RWPE2 (cell line): ENCODE data around the gene OVCA2.

ENCODE experiments used
- ATAC-seq: fragments of 200-7000 bp; cut with Tn5 transposase; 3 replicates; pipeline ENCODE4 v1.9.1; 2021; ENCODE audit warnings: low read depth
- DNase-seq: peaks from one replicate; pipeline ENCODE4 v3.0.0-alpha.2; 2020; ENCODE audit warnings: low spot score
- H3K27ac ChIP-seq: fragments of 450-650 bp; 2 replicates; pipeline ENCODE4 v1.5.1; 2017; ENCODE audit warnings: mild to moderate bottlenecking; ENCODE audit not compliant: poor library complexity, severe bottlenecking
- H3K27me3 ChIP-seq: fragments of 250-450 bp; sonication (Bioruptor Pico); 2 replicates; pipeline ENCODE4 v1.5.1; 2021; ENCODE audit warnings: mild to moderate bottlenecking, moderate library complexity; ENCODE audit not compliant: insufficient read depth, poor library complexity, severe bottlenecking
- H3K36me3 ChIP-seq: fragments of 250-450 bp; sonication (Bioruptor Pico); 2 replicates; pipeline ENCODE4 v1.5.1; 2020; ENCODE audit warnings: low read depth, mild to moderate bottlenecking, moderate library complexity
- H3K4me1 ChIP-seq: fragments of 250-450 bp; sonication (Bioruptor Pico); 2 replicates; pipeline ENCODE4 v1.5.1; 2021; ENCODE audit warnings: mild to moderate bottlenecking, moderate library complexity; ENCODE audit not compliant: insufficient read depth, poor library complexity, severe bottlenecking
- H3K4me3 ChIP-seq: fragments of 250-450 bp; sonication (Bioruptor Pico); 2 replicates; pipeline ENCODE4 v1.5.1; 2021; ENCODE audit warnings: mild to moderate bottlenecking, moderate library complexity; ENCODE audit not compliant: severe bottlenecking
- H3K9me3 ChIP-seq: fragments of 250-450 bp; sonication (Bioruptor Pico); 2 replicates; pipeline ENCODE4 v1.5.1; 2021; ENCODE audit warnings: mild to moderate bottlenecking, moderate library complexity; ENCODE audit not compliant: severe bottlenecking
- CTCF ChIP-seq: fragments of 450-650 bp; IDR thresholded peaks from one replicate; pipeline ENCODE4 v1.5.1; 2017; ENCODE audit warnings: mild to moderate bottlenecking, moderate library complexity; ENCODE audit not compliant: poor library complexity, severe bottlenecking

Gene OVCA2

GRCh38 chr17:2013994-2014317 lies 27.9 kb upstream of the OVCA2 start:
- no peak for TF ChIP-seq CTCF
- Histone ChIP-seq H3K4me1 (peaks cover 10% of the 10 kb centered on the region), H3K27me3 (no peaks in the 10 kb centered on the region), H3K9me3 (no peaks in the 10 kb centered on the region), H3K36me3 (no peaks in the 10 kb centered on the region), H3K4me3 (no peak overlapping the region), H3K27ac (no peak overlapping the region)
- ATAC-seq, result no peak
- DNase-seq, result no peak

- Histone ChIP-seq H3K9me3 (no peaks in the 10 kb centered on the region), H3K27ac (no peak overlapping the region), H3K4me1 (peaks cover 10% of the 10 kb centered on the region), H3K36me3 (no peaks in the 10 kb centered on the region), H3K4me3 (no peak overlapping the region), H3K27me3 (no peaks in the 10 kb centered on the region)
- DNase-seq (no peak), ATAC-seq (no peak)
- no peak for TF ChIP-seq CTCF
Measured at GRCh38 chr17:2015314-2015713, 26.5 kb upstream of the OVCA2 start.

GRCh38 chr17:2016494-2016893 lies 25.3 kb upstream of the OVCA2 start:
- TF ChIP-seq CTCF, result no peak
- ATAC-seq (no peak), DNase-seq (no peak)
- Histone ChIP-seq H3K36me3 (no peaks in the 10 kb centered on the region), H3K4me3 (no peak overlapping the region), H3K27ac (no peak overlapping the region), H3K9me3 (no peaks in the 10 kb centered on the region), H3K4me1 (peaks cover 6% of the 10 kb centered on the region), H3K27me3 (no peaks in the 10 kb centered on the region)

GRCh38 chr17:2017274-2017941 lies 24.4 kb upstream of the OVCA2 start:
- H3K27ac ChIP-seq, result no peak overlapping the region
- ATAC-seq (no peak), DNase-seq (no peak)
- H3K36me3 ChIP-seq, result no peaks in the 10 kb centered on the region
- H3K27me3 ChIP-seq, result no peaks in the 10 kb centered on the region
- TF ChIP-seq CTCF, result no peak
- no peak overlapping the region for H3K4me3 ChIP-seq
- no peaks in the 10 kb centered on the region for H3K9me3 ChIP-seq
- H3K4me1 ChIP-seq, result no peaks in the 10 kb centered on the region

GRCh38 chr17:2018716-2019510 lies 22.9 kb upstream of the OVCA2 start:
- no peak for TF ChIP-seq CTCF
- no peak for ATAC-seq
- Histone ChIP-seq H3K4me3 (no peak overlapping the region), H3K9me3 (no peaks in the 10 kb centered on the region), H3K4me1 (no peaks in the 10 kb centered on the region), H3K36me3 (no peaks in the 10 kb centered on the region), H3K27me3 (peaks cover 7% of the 10 kb centered on the region), H3K27ac (no peak overlapping the region)
- no peak for DNase-seq
